ENCODE measurements around the gene FOXI2. TPM values are rescaled to one million over a fixed set of nuclear protein-coding genes. Genes with fewer than 3 reads are reported as not detected.

Gene FOXI2
- total RNA-seq, 4 donors from 2014 or later: 0.14 to 1.3 TPM; not detected in 2

GRCh38 chr10:127720142-127720541 lies 16.8 kb upstream of the FOXI2 start:
- no peak overlapping the region for H3K27ac ChIP-seq
- no peaks in the 10 kb centered on the region for H3K36me3 ChIP-seq
- no peaks in the 10 kb centered on the region for H3K4me1 ChIP-seq
- intact Hi-C loops (cut with DNase I; ENCODE audit: low total_unique reads): no loop called here
- H3K4me3 ChIP-seq: no peak overlapping the region
- H3K27me3 ChIP-seq: no peaks in the 10 kb centered on the region
- DNase-seq: no peak
- TF ChIP-seq CTCF (IDR thresholded peaks at IDR 0.05): no peak
- no peak for TF ChIP-seq POLR2A (IDR thresholded peaks at IDR 0.05)
- H3K9me3 ChIP-seq: no peaks in the 10 kb centered on the region

DNA sequence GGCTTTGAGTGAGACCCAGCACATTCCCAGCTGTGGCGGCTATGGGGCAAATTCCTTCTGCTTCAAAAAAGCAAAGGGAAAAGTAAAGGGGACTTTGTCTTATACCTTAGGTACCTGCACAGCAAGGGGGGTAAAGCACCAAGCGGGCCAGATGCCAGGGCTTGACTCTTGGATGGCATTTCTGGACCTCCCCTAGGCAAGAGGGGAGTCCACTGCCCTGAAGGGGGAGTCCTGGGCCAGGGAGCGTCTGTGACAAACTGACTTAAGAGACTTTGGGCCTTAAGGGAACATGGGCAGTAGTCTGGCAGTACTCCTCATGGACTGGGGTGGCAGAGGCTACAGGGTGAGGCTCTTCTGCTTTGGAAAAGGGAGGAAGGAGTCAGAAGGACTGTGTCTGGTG lies 16.1 kb upstream of the FOXI2 start:
- no peaks in the 10 kb centered on the region for H3K9me3 ChIP-seq
- DNase-seq: no peak
- no peak overlapping the region for H3K27ac ChIP-seq
- intact Hi-C loops (cut with DNase I; ENCODE audit: low total_unique reads): no loop called here
- H3K4me1 ChIP-seq: no peaks in the 10 kb centered on the region
- H3K36me3 ChIP-seq: no peaks in the 10 kb centered on the region
- no peak for TF ChIP-seq POLR2A (IDR thresholded peaks at IDR 0.05)
- no peak for TF ChIP-seq CTCF (IDR thresholded peaks at IDR 0.05)
- no peaks in the 10 kb centered on the region for H3K27me3 ChIP-seq
- no peak overlapping the region for H3K4me3 ChIP-seq

DNA sequence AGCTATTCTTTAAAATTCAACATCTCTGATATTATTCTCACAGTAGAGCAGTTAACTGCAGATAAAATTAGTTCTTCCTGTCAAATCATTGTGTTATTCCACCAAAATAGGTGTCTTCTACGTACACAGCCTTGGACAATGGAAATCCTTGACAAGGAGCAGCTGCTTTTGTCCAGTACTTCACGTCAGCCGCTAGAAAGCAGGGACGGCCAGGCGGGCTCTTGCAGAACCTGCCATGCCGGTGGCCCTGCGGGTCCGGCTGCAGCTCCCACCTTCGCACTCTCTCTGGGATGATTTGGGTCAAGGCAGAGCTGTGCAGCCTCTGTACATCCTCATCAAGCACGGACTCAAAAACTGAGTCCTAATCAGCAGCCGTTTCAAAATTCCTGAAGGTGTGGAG lies 2.2 kb upstream of the FOXI2 start:
- intact Hi-C loops (cut with DNase I; ENCODE audit: low total_unique reads): no loop called here
- no peaks in the 10 kb centered on the region for H3K9me3 ChIP-seq
- H3K4me1 ChIP-seq: no peaks in the 10 kb centered on the region
- H3K4me3 ChIP-seq: no peak overlapping the region
- H3K27me3 ChIP-seq: peaks cover 0 to 33% of the 10 kb centered on the region in 2 donors
- TF ChIP-seq POLR2A (IDR thresholded peaks at IDR 0.05): no peak
- TF ChIP-seq CTCF (IDR thresholded peaks at IDR 0.05): no peak
- H3K27ac ChIP-seq: no peak overlapping the region
- DNase-seq: no peak
- H3K36me3 ChIP-seq: no peaks in the 10 kb centered on the region

DNA sequence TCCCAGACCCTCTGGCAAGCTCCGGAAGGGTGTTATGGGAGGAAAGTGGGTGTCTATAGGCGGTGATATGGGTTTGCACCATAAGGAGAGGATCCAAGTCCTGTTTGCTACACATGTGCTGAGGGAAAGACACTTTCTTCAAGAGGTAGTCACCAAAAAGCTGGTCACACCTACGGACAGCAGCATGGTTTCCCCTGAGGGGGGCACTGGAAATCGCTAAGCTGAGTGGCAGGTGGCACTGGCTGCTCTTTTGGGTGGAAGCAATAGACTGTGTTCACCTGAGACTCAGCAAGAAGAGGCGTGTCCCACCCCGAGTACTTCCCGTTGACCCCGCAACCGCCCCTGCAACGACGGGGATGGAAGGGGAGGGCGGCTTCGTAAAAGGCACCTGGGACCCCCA lies 1.8 kb upstream of the FOXI2 start:
- Histone ChIP-seq H3K36me3 (no peaks in the 10 kb centered on the region), H3K9me3 (no peaks in the 10 kb centered on the region), H3K27me3 (peaks cover 0 to 33% of the 10 kb centered on the region in 2 donors), H3K4me3 (no peak overlapping the region), H3K4me1 (no peaks in the 10 kb centered on the region), H3K27ac (no peak overlapping the region)
- DNase-seq: no peak
- TF ChIP-seq CTCF (IDR thresholded peaks at IDR 0.05) (no peak), POLR2A (IDR thresholded peaks at IDR 0.05) (no peak)
- intact Hi-C loops (cut with DNase I; ENCODE audit: low total_unique reads): no loop called here

GRCh38 chr10:127735723-127736221 lies 1.2 kb upstream of the FOXI2 start:
- Histone ChIP-seq H3K4me3 (no peak overlapping the region), H3K27ac (no peak overlapping the region), H3K4me1 (no peaks in the 10 kb centered on the region), H3K27me3 (peaks cover 0 to 33% of the 10 kb centered on the region in 2 donors), H3K9me3 (no peaks in the 10 kb centered on the region), H3K36me3 (no peaks in the 10 kb centered on the region)
- no peak for DNase-seq
- intact Hi-C loops (cut with DNase I; ENCODE audit: low total_unique reads): no loop called here
- TF ChIP-seq CTCF (IDR thresholded peaks at IDR 0.05) (no peak), POLR2A (IDR thresholded peaks at IDR 0.05) (no peak)
